AG09309 (cell line): ENCODE results near the gene DDR1.
A peak's percentile ranks its signal among the peaks of the same experiment; 100 is the strongest.

Experiments used
- DNase-seq: peaks from one replicate; pipeline ENCODE4 v3.0.0-alpha.2; 2010; ENCODE audit warnings: low read depth
- H3K4me3 ChIP-seq: 2 replicates; pipeline ENCODE4 v1.5.1; 2011; ENCODE audit warnings: mild to moderate bottlenecking, low read depth, low read length, moderate library complexity; ENCODE audit not compliant: control insufficient read depth
- TF ChIP-seq, protein P1 (sequence below): IDR thresholded peaks from 2 replicates; pipeline ENCODE4 v1.5.1; 2011; ENCODE audit warnings: mild to moderate bottlenecking, low read depth, low read length, inconsistent platforms; ENCODE audit not compliant: insufficient read depth, control insufficient read depth; ENCODE audit errors: missing control alignments

DDR1 gene

DNA sequence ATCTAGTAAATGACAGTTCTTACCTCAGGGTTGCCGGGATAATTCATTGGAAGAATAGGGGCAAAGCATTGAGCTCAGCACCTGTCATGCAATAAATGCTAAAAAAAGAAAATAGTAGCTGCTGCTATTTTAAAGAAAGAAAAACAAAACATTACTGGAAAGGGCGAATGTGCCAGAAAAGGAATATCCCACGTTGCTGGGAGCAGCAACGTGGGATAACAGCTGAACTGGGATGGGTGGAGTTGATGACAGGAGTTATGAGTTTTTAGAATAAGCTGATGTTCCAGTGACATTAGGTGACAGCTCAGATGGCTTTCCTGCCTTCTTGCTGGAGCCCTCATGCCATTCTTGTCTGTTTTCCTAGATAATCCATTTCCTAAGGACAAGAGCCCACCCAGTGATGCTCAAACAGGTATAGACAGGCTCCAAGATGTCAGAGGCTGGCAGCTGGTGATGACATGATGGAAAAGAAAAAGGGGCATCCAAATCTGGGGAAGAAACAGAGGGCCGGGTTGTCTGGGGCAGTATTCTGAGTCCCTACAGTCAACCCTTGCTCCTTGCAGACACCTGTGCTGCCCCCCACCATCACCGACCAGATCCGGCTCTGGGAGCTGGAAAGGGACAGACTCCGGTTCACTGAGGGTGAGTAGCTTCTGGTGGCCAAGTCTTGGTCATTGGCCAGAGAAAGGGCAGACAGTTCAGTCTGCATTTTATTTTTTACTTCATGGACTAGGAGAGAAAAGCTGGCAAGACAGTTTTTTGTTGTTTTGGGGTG lies 28.6 kb downstream of the DDR1 start:
- TF ChIP-seq, protein P1, sequence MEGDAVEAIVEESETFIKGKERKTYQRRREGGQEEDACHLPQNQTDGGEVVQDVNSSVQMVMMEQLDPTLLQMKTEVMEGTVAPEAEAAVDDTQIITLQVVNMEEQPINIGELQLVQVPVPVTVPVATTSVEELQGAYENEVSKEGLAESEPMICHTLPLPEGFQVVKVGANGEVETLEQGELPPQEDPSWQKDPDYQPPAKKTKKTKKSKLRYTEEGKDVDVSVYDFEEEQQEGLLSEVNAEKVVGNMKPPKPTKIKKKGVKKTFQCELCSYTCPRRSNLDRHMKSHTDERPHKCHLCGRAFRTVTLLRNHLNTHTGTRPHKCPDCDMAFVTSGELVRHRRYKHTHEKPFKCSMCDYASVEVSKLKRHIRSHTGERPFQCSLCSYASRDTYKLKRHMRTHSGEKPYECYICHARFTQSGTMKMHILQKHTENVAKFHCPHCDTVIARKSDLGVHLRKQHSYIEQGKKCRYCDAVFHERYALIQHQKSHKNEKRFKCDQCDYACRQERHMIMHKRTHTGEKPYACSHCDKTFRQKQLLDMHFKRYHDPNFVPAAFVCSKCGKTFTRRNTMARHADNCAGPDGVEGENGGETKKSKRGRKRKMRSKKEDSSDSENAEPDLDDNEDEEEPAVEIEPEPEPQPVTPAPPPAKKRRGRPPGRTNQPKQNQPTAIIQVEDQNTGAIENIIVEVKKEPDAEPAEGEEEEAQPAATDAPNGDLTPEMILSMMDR = no peak
- no peak for DNase-seq
- H3K4me3 ChIP-seq = no peak overlapping the region

DNA sequence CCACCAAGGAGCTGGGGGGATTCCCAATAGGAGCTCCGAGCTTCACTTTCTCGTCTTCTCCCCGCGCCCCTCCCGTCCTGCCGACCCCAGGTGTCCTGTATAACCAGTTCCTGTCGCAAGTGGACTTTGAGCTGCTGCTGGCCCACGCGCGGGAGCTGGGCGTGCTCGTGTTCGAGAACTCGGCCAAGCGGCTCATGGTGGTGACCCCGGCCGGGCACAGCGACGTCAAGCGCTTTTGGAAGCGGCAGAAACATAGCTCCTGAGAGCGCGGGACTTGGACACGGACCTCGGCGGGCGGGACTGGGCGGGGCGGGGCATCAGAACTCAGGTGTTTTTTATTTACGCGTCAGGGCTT lies 29.4 kb downstream of the DDR1 start:
- peak overlapping the region; percentile 6 for H3K4me3 ChIP-seq
- TF ChIP-seq, protein P1 = no peak
- no peak for DNase-seq

DNA sequence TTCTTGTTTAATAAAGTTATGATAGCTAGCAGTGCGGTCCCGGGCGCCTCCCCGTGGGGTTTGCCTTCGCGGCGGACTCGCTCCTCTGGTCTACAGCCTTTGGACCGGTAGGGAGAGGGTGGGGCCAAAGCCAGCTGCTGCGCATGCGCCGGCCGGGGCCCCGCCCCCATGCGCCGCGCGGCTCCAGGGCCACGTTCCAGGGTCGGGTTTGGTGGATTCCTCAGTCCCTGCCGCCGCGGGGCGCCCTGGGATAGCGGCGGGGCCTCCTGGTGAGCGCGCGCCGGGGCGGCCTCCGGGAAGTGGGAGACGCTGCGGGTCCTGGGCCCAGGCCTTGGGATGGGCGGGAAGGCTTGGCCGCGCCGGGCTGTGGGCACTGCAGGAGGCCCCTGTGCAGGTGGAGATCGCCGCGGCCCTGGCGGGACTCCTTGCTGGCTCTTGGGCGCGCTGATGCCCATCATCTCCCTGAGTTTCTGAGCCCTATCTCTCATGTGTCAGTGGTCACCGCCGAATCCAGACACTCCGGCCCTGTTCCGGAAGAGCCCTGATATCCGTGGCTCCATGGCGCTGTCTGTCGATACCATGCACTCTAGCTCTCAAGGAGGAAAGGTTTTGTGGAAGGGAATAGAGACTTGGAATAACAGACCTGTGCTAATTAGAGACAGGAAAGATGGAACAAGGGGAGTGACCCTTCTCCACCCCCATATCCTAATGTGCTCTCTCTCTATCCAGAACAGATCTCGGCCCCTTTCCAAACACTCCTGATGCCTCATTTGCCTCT lies 29.9 kb downstream of the DDR1 start, which contains the start of gene VARS2:
Gene VARS2 (plus strand): TSS at position 163 of the 778 bp plus-strand sequence. CDS start 599 bp downstream, at position 762.
- TF ChIP-seq, protein P1 = peak; percentile 55
- H3K4me3 ChIP-seq = peak within 1 kb of the TSS; percentile 46
- DNase-seq = peak; percentile 64

DNA sequence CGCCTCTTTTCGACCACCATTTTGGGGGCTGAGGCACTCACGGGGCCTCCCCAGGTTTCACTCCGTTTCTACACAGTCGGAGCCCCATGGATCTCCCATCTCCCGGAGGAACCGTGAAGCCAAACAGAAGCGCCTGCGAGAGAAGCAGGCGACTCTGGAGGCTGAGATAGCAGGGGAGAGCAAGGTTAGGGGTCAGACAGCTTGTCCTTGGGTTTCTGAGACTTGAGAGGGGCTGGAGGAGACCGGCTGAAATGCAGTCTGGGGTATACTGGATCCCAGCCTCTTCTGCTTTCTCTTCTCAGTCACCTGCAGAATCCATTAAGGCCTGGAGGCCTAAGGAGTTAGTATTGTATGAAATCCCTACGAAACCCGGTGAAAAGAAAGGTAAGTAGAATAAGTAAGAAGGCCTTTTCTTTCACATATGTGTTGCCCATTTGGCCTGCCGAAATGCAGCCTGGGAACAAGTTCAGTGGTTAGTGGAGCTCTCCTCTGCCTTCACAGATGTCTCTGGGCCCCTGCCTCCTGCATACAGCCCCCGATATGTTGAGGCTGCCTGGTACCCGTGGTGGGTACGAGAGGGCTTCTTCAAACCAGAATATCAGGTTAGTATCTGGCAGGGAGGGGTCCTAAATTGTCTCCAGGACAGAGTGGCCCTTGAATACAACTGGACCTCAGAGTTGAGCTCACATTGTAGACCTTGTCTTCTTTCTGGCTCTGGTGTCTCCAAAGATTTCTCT lies 30.7 kb downstream of the DDR1 start:
- DNase-seq = no peak
- peak overlapping the region; percentile 46 for H3K4me3 ChIP-seq
- TF ChIP-seq, protein P1 = no peak

DNA sequence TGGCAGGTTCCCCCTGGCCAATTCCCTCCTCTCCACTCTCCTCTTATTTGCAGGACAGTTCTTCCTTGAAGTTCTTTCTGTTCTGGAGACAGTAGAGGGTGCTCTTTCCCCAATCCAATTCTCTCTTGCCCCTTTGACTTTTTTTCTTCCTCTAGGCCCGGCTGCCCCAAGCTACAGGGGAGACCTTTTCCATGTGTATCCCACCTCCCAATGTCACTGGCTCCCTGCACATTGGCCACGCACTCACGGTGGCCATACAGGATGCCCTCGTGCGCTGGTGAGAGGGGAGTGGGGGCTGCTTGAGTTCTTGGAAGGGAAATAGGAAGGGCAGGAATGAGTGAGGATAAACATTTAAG lies 31.2 kb downstream of the DDR1 start:
- peak; percentile 23 for DNase-seq
- H3K4me3 ChIP-seq = no peak overlapping the region
- TF ChIP-seq, protein P1 = peak; percentile 72

DNA sequence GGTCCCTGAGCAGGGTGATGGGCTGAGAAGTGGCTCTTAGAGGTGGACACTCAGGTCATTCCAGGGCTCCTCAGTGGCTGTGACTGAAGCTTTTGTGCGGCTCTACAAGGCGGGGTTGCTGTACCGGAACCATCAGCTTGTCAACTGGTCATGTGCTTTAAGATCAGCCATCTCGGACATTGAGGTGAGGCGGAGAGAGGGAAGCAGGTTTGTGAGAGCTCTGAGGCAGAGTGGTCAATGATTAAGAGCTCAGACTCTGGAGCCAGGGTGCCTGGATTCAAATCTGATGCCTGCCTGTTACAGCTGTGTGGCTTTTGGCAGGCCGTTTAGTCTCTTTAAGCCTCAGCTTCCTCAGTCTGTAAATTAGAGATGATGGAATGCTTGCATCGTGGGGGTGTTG lies 32.7 kb downstream of the DDR1 start:
- TF ChIP-seq, protein P1 = no peak

More for the DNA sequence above, 32.7 kb downstream of the DDR1 start:
- DNase-seq = no peak
- H3K4me3 ChIP-seq = no peak overlapping the region
